Fibroblast of villous mesenchyme (primary cell): Measurements from ENCODE around the gene KDM3B. TPM values are rescaled to one million over a fixed set of nuclear protein-coding genes. Genes with fewer than 3 reads are reported as not detected.

Source experiments
- DNase-seq: peaks from one replicate; pipeline ENCODE4 v3.0.0-alpha.2; 2010; ENCODE audit warnings: low read depth
- H3K4me3 ChIP-seq: 2 replicates; pipeline ENCODE4 v1.5.1; 2011; ENCODE audit warnings: low read depth, mild to moderate bottlenecking, low read length
- CTCF ChIP-seq: IDR thresholded peaks from 2 replicates; pipeline ENCODE4 v1.5.1; 2012; ENCODE audit warnings: low read depth, mild to moderate bottlenecking, low read length; ENCODE audit not compliant: insufficient read depth
- small RNA-seq: library from RNA; depleted of rRNA; stranded (forward); fragments of <200 nt; gene quantifications from one replicate; pipeline ENCODE3, GENCODE V24; 2012
- total RNA-seq: library from RNA; depleted of rRNA; stranded (reverse); fragments of >200 nt; gene quantifications from 2 replicates; pipeline ENCODE4 v1.2.3, GENCODE V29; 2012

KDM3B gene
- total RNA-seq, 1 donor = 51.4 TPM

- no peak for TF ChIP-seq CTCF
- DNase-seq = no peak
- H3K4me3 ChIP-seq = no peak overlapping the region
These were observed 130.2 kb downstream of the KDM3B start for GRCh38 chr5:138482638-138483037.

Small RNAs within 50 kb of the gene (small RNA-seq; reads per million reads assigned to genes)
- not detected for gene AC113403.1

Other genes with a start within 250 kb of the KDM3B start
- gene NME5, start 213.3 kb upstream of the KDM3B start, total RNA-seq = 1.3 and 2.2 TPM in 2 replicates
- gene BRD8, start 174.1 kb upstream of the KDM3B start, total RNA-seq = 30.0 and 63.9 TPM in 2 replicates
- gene KIF20A, start 173.6 kb upstream of the KDM3B start, total RNA-seq = 30.6 and 60.0 TPM in 2 replicates
- 25.4 and 40.2 TPM in 2 replicates for gene CDC23, start 139.4 kb upstream of the KDM3B start, total RNA-seq
- gene GFRA3, start 78.1 kb upstream of the KDM3B start, total RNA-seq = not detected in 2 replicates
- gene CDC25C, start 20.9 kb upstream of the KDM3B start, total RNA-seq = 4.8 and 6.9 TPM in 2 replicates
- 34.1 and 46.6 TPM in 2 replicates for gene FAM53C, start 14.4 kb upstream of the KDM3B start, total RNA-seq
- gene REEP2, start 86.4 kb downstream of the KDM3B start, total RNA-seq = 13.0 and 16.4 TPM in 2 replicates
- gene EGR1, start 112.8 kb downstream of the KDM3B start, total RNA-seq = 3.5 and 6.1 TPM in 2 replicates
- gene ETF1, start 190.6 kb downstream of the KDM3B start, total RNA-seq = 126 and 160 TPM in 2 replicates
- gene HSPA9, start 222.7 kb downstream of the KDM3B start, total RNA-seq = 334 and 336 TPM in 2 replicates